Measurements from ENCODE around the gene VNN1.
"Not testable (repeated sequence)": the region's sequence is repeated elsewhere in the genome, so short reads cannot be mapped to it uniquely, and the experiment has no call there.

The VNN1 gene

GRCh38 chr6:132685009-132685408 lies 28.8 kb downstream of the VNN1 start:
- no peak overlapping the region for H3K4me3 ChIP-seq (ENCODE audit: low read depth, low read length, poor library complexity, severe bottlenecking)
- H3K9me2 ChIP-seq (ENCODE audit: low read depth, low read length) = no peaks in the 10 kb centered on the region
- H3K4me2 ChIP-seq (ENCODE audit: low read length) = no peak overlapping the region
- H4K20me1 ChIP-seq (ENCODE audit: insufficient read depth, low read length) = no peaks in the 10 kb centered on the region
- no peaks in the 10 kb centered on the region for H3F3A ChIP-seq (ENCODE audit: insufficient read depth, low read length)
- H3K27ac ChIP-seq (ENCODE audit: low read depth, low read length, poor library complexity, severe bottlenecking) = no peak overlapping the region
- H3K9ac ChIP-seq (ENCODE audit: low read length) = no peak overlapping the region
- H3K27me3 ChIP-seq (ENCODE audit: insufficient read depth, low read length) = no peaks in the 10 kb centered on the region
- H3K36me3 ChIP-seq (ENCODE audit: insufficient read depth, low read length) = no peaks in the 10 kb centered on the region
- no peaks in the 10 kb centered on the region for H3K9me3 ChIP-seq (ENCODE audit: low read length)
- no peak for TF ChIP-seq CTCF (IDR thresholded peaks at IDR 0.05; ENCODE audit: low read length)
- TF ChIP-seq EZH2 (IDR thresholded peaks at IDR 0.05; ENCODE audit: borderline replicate concordance, low read length) = no peak
- no peaks in the 10 kb centered on the region for H3K79me2 ChIP-seq (ENCODE audit: insufficient read depth, low read length)
- no peak overlapping the region for H2AFZ ChIP-seq (ENCODE audit: low read length)
- H3K4me1 ChIP-seq (ENCODE audit: insufficient read depth, low read length, severe bottlenecking) = no peaks in the 10 kb centered on the region

GRCh38 chr6:132684272-132684671 lies 29.6 kb downstream of the VNN1 start:
- Histone ChIP-seq H2AFZ (ENCODE audit: low read length) (no peak overlapping the region), H3K9me2 (ENCODE audit: low read depth, low read length) (no peaks in the 10 kb centered on the region), H3K27me3 (ENCODE audit: insufficient read depth, low read length) (no peaks in the 10 kb centered on the region), H3K4me3 (ENCODE audit: low read depth, low read length, poor library complexity, severe bottlenecking) (no peak overlapping the region), H3K4me1 (ENCODE audit: insufficient read depth, low read length, severe bottlenecking) (no peaks in the 10 kb centered on the region), H3K36me3 (ENCODE audit: insufficient read depth, low read length) (no peaks in the 10 kb centered on the region), H3F3A (ENCODE audit: insufficient read depth, low read length) (no peaks in the 10 kb centered on the region), H3K79me2 (ENCODE audit: insufficient read depth, low read length) (no peaks in the 10 kb centered on the region), H3K4me2 (ENCODE audit: low read length) (no peak overlapping the region), H3K9ac (ENCODE audit: low read length) (no peak overlapping the region), H3K27ac (ENCODE audit: low read depth, low read length, poor library complexity, severe bottlenecking) (no peak overlapping the region), H3K9me3 (ENCODE audit: low read length) (no peaks in the 10 kb centered on the region), H4K20me1 (ENCODE audit: insufficient read depth, low read length) (no peaks in the 10 kb centered on the region)
- no peak for TF ChIP-seq CTCF (IDR thresholded peaks at IDR 0.05; ENCODE audit: low read length)
- no peak for TF ChIP-seq EZH2 (IDR thresholded peaks at IDR 0.05; ENCODE audit: borderline replicate concordance, low read length)

GRCh38 chr6:132683543-132683942 lies 30.3 kb downstream of the VNN1 start:
- H3K9me2 ChIP-seq (ENCODE audit: low read depth, low read length) = no peaks in the 10 kb centered on the region
- no peak for TF ChIP-seq CTCF (IDR thresholded peaks at IDR 0.05; ENCODE audit: low read length)
- TF ChIP-seq EZH2 (IDR thresholded peaks at IDR 0.05; ENCODE audit: borderline replicate concordance, low read length) = no peak
- no peaks in the 10 kb centered on the region for H3F3A ChIP-seq (ENCODE audit: insufficient read depth, low read length)
- no peaks in the 10 kb centered on the region for H3K9me3 ChIP-seq (ENCODE audit: low read length)
- no peak overlapping the region for H3K4me3 ChIP-seq (ENCODE audit: low read depth, low read length, poor library complexity, severe bottlenecking)
- no peaks in the 10 kb centered on the region for H4K20me1 ChIP-seq (ENCODE audit: insufficient read depth, low read length)
- H3K27me3 ChIP-seq (ENCODE audit: insufficient read depth, low read length) = no peaks in the 10 kb centered on the region
- H3K4me2 ChIP-seq (ENCODE audit: low read length) = no peak overlapping the region
- H2AFZ ChIP-seq (ENCODE audit: low read length) = no peak overlapping the region
- no peak overlapping the region for H3K9ac ChIP-seq (ENCODE audit: low read length)
- no peaks in the 10 kb centered on the region for H3K36me3 ChIP-seq (ENCODE audit: insufficient read depth, low read length)
- H3K4me1 ChIP-seq (ENCODE audit: insufficient read depth, low read length, severe bottlenecking) = no peaks in the 10 kb centered on the region
- H3K79me2 ChIP-seq (ENCODE audit: insufficient read depth, low read length) = no peaks in the 10 kb centered on the region
- no peak overlapping the region for H3K27ac ChIP-seq (ENCODE audit: low read depth, low read length, poor library complexity, severe bottlenecking)

- H3K4me1 ChIP-seq (ENCODE audit: insufficient read depth, low read length, severe bottlenecking); H3K9me2 ChIP-seq (ENCODE audit: low read depth, low read length); H4K20me1 ChIP-seq (ENCODE audit: insufficient read depth, low read length); H3K36me3 ChIP-seq (ENCODE audit: insufficient read depth, low read length); H3K27ac ChIP-seq (ENCODE audit: low read depth, low read length, poor library complexity, severe bottlenecking); H3K9ac ChIP-seq (ENCODE audit: low read length); H3K79me2 ChIP-seq (ENCODE audit: insufficient read depth, low read length); H3K27me3 ChIP-seq (ENCODE audit: insufficient read depth, low read length); H3K4me2 ChIP-seq (ENCODE audit: low read length); H3K4me3 ChIP-seq (ENCODE audit: low read depth, low read length, poor library complexity, severe bottlenecking); H3K9me3 ChIP-seq (ENCODE audit: low read length); H3F3A ChIP-seq (ENCODE audit: insufficient read depth, low read length); H2AFZ ChIP-seq (ENCODE audit: low read length): not testable (repeated sequence)
Observed at GRCh38 chr6:132679094-132679493, 34.8 kb downstream of the VNN1 start.
